Lower leg skin (tissue), 4 donors: ENCODE results near the gene NOD2. TPM values are rescaled to one million over a fixed set of nuclear protein-coding genes. Genes with fewer than 3 reads are reported as not detected.
A peak's percentile ranks its signal among the peaks of the same experiment; 100 is the strongest.

Source experiments
- DNase-seq, 2 donors: peaks; one replicate each; pipeline ENCODE4 v3.0.0-alpha.2; 2019; ENCODE audit warnings: low spot score in 2 of 2
- H3K4me3 ChIP-seq: fragments of 200-600 bp; sonication (generic); 2 replicates; pipeline ENCODE4 v1.5.1; 2017; ENCODE audit warnings: mild to moderate bottlenecking, low read depth; ENCODE audit not compliant: poor library complexity, severe bottlenecking
- CTCF ChIP-seq, 3 donors: fragments of 450-650 bp; IDR thresholded peaks; one replicate each; pipeline ENCODE4 v1.5.1; 2016; ENCODE audit warnings: antibody characterized with exemption in 3 of 3, mild to moderate bottlenecking in 3 of 3, moderate library complexity in 2 of 3
- POLR2A ChIP-seq, 2 donors: fragments of 450-650 bp; IDR thresholded peaks; one replicate each; pipeline ENCODE4 v1.6.1; 2016 to 2017; ENCODE audit warnings: antibody characterized with exemption in 2 of 2, mild to moderate bottlenecking in 1 of 2, moderate library complexity in 1 of 2
- WGBS, 2 donors: methylation state at CpG; one replicate each; pipeline ENCODE4 v1.1.5; 2018; 5-methylcytosine and 5-hydroxymethylcytosine counted together
- intact Hi-C: fragments of 100-400 bp; cut with DNase I; formaldehyde crosslinking; loops from one replicate; pipeline ENCODE4 v1.15.0; 2023; ENCODE audit warnings: low total_unique reads
- total RNA-seq, 4 donors: library from RNA; depleted of rRNA; stranded (reverse); fragments of >200 nt; gene quantifications; one replicate each; pipeline ENCODE4 v1.1.0, GENCODE V29; 2016

The NOD2 gene
- total RNA-seq, 4 donors from 2014 or later: 31.0 to 44.4 (median 35.4) TPM

DNA sequence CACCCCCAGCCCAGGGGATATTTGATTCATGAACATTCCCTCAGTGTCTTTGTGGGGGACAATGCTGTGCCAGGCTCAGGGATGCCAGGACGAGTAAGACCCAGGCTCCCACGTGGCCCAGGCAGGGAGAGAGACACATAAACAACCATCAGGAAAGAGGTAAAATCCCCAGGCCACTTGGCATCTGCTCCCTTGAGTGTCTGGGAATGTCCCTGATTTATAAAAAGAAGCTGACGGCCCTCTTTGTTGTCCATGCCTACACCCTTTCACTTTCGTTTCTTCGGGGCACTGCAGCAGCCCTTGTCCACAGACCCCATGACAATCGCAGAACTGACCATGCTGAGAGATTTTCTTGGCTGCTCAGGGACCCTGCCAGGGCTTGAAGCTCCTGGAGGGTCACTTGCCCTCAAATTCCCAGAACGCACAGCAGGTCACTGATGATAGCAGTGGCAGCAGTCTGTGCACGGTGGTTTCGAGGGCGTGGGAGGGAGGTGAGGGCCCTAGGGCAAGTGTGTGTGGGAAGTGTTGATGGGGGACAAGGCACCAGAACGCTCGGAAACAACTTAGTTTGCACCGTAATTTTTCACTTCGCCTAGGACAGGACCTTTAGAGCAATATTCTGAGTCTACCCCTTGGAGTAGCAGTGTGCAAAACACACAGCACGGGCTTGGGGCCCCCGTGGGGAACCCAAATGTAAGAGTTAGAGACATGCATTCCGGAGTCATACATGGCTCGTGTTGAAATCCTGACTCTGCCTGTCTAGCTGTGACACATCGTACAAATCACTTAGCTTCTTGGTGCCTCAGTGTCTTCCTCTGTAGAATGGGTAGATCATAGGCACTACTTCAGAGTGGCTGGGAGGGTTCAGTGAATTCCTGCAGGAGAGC is 4.7 kb downstream of the NOD2 start:
- 37 to 40% methylated on average over 19 of the region's 19 CpGs for WGBS, 2 donors
- intact Hi-C loops: no loop called here
- no peak for TF ChIP-seq POLR2A (IDR thresholded peaks at IDR 0.05)
- no peak for TF ChIP-seq CTCF (IDR thresholded peaks at IDR 0.05)
- H3K4me3 ChIP-seq: no peak overlapping the region
- DNase-seq: peak; percentile 59 to 88

DNA sequence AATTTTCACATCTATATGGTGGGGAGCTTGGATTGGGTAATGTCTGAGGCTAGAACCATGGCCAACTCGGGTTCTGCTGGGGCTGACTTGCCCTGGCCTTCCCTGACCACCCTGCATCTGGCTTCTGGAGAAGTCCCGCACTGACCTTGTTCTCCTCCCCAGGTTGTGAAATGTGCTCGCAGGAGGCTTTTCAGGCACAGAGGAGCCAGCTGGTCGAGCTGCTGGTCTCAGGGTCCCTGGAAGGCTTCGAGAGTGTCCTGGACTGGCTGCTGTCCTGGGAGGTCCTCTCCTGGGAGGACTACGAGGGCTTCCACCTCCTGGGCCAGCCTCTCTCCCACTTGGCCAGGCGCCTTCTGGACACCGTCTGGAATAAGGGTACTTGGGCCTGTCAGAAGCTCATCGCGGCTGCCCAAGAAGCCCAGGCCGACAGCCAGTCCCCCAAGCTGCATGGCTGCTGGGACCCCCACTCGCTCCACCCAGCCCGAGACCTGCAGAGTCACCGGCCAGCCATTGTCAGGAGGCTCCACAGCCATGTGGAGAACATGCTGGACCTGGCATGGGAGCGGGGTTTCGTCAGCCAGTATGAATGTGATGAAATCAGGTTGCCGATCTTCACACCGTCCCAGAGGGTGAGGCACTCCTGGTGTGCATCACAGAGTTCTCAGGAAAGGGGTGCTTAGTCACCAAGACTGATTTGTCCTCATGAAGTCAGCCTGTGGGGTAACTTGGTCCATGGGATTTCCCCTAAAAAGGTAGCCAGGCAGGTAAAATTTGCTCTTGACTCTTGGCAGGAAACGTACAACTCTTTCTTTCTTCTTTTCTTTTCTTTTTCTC is 6.1 kb downstream of the NOD2 start:
- H3K4me3 ChIP-seq: no peak overlapping the region
- TF ChIP-seq POLR2A (IDR thresholded peaks at IDR 0.05) (no peak), CTCF (IDR thresholded peaks at IDR 0.05) (no peak)
- DNase-seq: peak; percentile 68 to 89
- intact Hi-C loops: no loop called here
- 67 to 85% methylated on average over 12 to 19 of the region's 19 CpGs for WGBS, 2 donors

- intact Hi-C loops: no loop called here
- no peak for TF ChIP-seq POLR2A (IDR thresholded peaks at IDR 0.05)
- no peak for TF ChIP-seq CTCF (IDR thresholded peaks at IDR 0.05)
These were observed 9.3 kb downstream of the NOD2 start for GRCh38 chr16:50702725-50703124.

GRCh38 chr16:50704245-50704644 is 10.8 kb downstream of the NOD2 start:
- intact Hi-C loops: no loop called here
- WGBS, 2 donors: 95 to 100% methylated on average over 1 of the region's 1 CpG
- no peak for DNase-seq
- no peak for TF ChIP-seq CTCF (IDR thresholded peaks at IDR 0.05)
- no peak for TF ChIP-seq POLR2A (IDR thresholded peaks at IDR 0.05)
- H3K4me3 ChIP-seq: no peak overlapping the region

More at GRCh38 chr16:50702725-50703124, 9.3 kb downstream of the NOD2 start:
- no peak overlapping the region for H3K4me3 ChIP-seq
- no peak for DNase-seq
- 88 to 89% methylated on average over 3 of the region's 3 CpGs for WGBS, 2 donors

DNA sequence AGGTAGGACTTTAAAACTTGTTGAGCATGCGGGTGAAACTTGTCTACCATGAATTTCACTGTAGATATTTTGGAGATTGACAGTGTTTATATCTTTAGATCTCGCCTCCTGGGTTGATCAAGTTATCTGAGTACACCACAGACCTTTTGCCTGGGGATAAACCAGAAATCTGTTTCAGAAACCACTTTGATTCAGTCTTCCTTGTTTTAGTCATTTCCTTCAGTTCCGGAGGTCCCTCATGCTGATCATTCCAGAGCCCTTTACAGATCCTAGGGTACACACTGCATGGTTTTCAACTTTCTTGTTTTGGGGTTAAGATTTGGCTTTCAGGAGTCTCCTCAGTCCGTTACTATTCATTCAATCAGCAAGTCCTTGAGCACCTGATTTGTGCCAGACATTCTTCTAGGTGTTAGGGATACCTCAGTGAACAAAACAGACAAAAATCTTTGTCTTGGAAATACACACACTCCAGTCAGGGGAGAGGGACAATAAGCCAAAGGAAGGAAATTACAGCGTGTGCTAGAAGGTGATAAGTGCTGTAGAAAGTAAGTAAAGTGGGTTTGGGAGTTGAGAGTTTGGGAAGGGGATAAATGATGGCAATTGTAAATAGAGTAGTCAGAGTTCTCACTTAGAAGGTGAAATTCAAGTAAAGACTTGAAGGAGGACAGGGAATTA is 12.2 kb downstream of the NOD2 start:
- DNase-seq: no peak
- no peak overlapping the region for H3K4me3 ChIP-seq
- 68 to 77% methylated on average over 5 of the region's 5 CpGs for WGBS, 2 donors
- intact Hi-C loops: no loop called here
- no peak for TF ChIP-seq POLR2A (IDR thresholded peaks at IDR 0.05)
- TF ChIP-seq CTCF (IDR thresholded peaks at IDR 0.05): no peak
